Choroid plexus epithelial cell (primary cell): ENCODE measurements around the gene MYRFL.

Source experiments
- DNase-seq: peaks from one replicate; pipeline ENCODE4 v3.0.0-alpha.2; 2010; ENCODE audit warnings: low read depth
- H3K4me3 ChIP-seq: 2 replicates; pipeline ENCODE4 v1.5.1; 2011; ENCODE audit warnings: low read depth, mild to moderate bottlenecking, control low read depth, low read length, moderate library complexity
- CTCF ChIP-seq: conservative IDR thresholded peaks from 2 replicates; pipeline ENCODE4 v1.5.1; 2011; ENCODE audit warnings: low read depth, mild to moderate bottlenecking, control low read depth, inconsistent platforms, low read length, moderate library complexity

Gene MYRFL

DNA sequence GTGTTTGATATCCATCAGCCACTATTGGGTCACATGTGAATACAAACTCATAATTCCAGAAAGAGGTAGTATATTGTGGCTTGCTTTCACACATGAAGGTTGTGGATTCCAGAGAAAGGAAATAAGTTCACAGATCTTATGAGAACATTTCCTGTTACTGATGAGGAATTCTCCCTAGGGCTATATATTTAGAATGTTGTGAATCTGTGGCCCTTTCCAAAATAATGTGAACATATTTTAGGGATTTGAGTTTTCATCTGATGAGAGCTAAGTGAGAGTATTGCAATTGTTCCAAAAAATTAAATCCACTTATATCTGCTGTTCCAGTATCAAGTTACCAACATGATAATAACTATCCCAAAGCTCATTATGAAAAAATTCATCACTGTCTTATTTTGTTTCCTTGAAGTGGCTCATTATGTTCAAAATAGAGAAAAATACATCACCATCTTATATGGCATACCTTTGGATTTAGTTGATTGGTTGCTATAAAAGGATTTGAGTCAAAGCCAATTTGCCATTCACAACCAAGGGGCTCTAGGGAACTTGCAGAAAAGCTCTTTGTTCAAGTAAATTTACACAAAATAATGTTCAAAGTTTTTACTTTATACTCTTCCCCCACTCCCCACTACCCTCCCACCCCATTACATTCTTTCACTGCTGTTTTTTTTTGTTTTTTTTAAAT lies 76.3 kb downstream of the MYRFL start:
- DNase-seq, result no peak
- TF ChIP-seq CTCF, result no peak
- H3K4me3 ChIP-seq, result no peak overlapping the region

GRCh38 chr12:69903548-69903947 lies 78.5 kb downstream of the MYRFL start:
- DNase-seq, result no peak
- no peak for TF ChIP-seq CTCF
- H3K4me3 ChIP-seq, result no peak overlapping the region

DNA sequence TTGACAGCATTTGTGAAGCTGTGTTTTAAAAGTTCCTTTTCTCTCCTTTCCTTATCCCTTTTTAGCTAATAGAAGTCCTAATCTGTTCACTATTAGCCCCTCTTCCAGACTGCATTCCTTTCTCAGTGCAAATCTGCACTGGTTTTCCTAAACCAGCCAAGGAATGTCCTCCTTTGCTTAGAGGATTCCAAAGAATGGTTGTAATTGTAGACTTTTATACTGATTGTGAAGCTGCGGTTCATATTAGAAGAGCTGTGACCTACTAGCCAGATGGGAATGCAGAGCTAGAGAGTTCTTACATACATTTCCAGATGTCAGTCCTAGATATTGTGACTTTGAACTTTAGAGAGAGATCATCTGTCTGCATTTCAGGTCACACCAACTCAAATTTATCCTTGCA lies 79.8 kb downstream of the MYRFL start:
- H3K4me3 ChIP-seq, result no peak overlapping the region
- peak; percentile 76 for DNase-seq
- TF ChIP-seq CTCF, result no peak

- TF ChIP-seq CTCF, result no peak
- no peak for DNase-seq
- no peak overlapping the region for H3K4me3 ChIP-seq
Measured at GRCh38 chr12:69905801-69906200, 80.8 kb downstream of the MYRFL start.

DNA sequence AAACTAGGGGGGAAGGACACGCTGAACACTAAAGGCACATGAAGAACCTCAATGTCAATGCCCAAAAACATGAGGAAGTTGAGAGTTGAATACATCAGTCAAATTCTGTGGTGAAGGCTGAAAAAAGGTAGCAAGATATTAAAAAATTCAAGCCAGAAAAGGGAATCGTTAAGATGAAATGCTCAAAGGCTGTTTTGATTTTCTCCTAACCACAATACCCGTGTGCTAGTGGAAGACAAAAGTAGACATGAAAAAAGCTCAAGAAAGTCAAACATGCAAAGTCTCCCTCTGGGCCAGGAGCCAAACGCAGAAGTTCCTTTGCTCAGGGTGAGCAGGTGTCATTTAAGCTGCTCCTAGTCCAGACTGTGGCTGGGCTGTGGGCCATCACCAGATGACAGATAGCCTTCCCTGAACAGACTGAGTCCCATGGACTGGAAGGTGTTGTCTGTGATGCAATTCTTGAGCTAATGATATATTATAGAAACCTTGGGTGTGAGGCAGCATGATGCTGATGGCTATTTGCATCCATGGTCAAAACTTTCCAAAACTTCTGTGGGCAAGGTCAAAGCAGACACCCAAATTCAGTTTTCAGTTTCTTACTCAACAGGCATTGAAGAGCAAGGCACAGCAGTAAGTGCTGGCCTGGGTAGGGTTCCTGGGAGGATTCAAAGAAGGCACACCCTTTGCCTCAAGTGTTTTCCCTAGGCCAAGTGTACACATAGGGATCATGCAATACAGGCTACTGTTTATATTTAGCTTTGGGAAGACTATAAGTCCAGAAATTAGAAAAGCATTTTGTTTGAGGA lies 81.6 kb downstream of the MYRFL start:
- no peak for TF ChIP-seq CTCF
- DNase-seq, result no peak

DNA sequence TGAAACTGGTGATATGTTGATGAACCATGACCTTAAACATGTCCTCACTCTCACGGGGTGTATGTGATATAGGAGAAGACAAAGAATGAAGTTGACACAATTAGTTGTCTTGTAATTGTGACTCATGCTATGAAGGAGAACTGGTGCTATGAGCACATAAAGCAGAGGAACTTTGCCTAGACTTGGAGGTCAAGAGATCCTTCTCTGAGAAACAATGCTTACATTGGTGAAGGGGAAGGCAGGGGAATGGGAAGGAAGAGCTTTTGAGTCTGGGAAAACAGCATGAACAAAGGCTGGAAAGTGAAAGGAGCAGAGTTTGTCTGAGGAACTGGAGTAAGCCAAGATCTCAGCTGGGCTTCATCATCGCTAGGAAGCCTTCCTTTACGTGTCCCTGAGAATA lies 83.2 kb downstream of the MYRFL start:
- DNase-seq, result peak; percentile 34
- no peak overlapping the region for H3K4me3 ChIP-seq
- no peak for TF ChIP-seq CTCF

More for the DNA sequence above, 81.6 kb downstream of the MYRFL start:
- no peak overlapping the region for H3K4me3 ChIP-seq
